Measurements from ENCODE around the gene SRA1. TPM values are rescaled to one million over a fixed set of nuclear protein-coding genes. Genes with fewer than 3 reads are reported as not detected.
"Not testable (repeated sequence)": the region's sequence is repeated elsewhere in the genome, so short reads cannot be mapped to it uniquely, and the experiment has no call there.

Gene SRA1
- total RNA-seq, 2 donors from 2014 or later: 61.4 to 64.7 TPM

DNA sequence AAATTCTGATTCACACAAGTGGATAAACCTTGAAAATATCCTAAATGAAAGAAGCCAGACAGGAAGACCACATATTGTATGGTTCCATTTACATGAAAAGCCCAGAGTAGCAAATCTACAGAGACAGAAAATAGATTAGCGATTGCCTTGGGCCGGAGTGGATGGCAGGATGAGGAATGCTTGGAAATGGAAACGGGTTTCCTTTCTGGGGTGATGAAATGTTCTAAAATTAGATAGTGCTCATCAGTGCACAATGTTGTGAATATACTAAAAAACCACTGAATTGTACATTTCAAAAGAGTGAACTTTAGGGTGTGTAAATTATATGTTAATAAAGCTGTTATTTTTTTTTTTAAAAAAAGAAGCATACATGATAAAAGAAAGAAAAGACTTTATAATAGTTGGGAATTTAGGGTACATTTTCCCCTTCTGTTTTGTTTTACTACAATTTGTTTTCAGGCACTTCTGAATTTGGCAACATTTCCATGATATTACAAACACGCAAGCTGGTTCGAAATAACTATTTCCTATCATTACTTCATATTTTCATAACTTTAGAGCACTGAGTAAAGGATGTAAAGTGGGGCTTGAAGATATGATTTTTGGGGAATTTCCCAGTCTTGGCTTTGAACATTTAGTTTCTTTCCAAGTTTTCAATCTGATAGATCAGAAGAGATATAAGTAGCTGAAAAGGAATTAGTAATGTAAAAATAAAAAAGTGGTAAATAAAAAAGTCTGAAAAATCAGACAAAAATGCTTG lies 31.2 kb upstream of the SRA1 start:
- Mint-ChIP-seq H3K9me3 (no peaks in the 10 kb centered on the region), H3K4me3 (no peak overlapping the region), H3K4me1 (ENCODE audit: low read depth in 2 of 2) (no peaks in the 10 kb centered on the region), H3K36me3 (no peaks in the 10 kb centered on the region), H3K27ac (no peak overlapping the region), H3K27me3 (peaks cover 0 to 10% of the 10 kb centered on the region in 2 donors)
- ATAC-seq (no peak), DNase-seq (ENCODE audit: low spot score) (no peak)

DNA sequence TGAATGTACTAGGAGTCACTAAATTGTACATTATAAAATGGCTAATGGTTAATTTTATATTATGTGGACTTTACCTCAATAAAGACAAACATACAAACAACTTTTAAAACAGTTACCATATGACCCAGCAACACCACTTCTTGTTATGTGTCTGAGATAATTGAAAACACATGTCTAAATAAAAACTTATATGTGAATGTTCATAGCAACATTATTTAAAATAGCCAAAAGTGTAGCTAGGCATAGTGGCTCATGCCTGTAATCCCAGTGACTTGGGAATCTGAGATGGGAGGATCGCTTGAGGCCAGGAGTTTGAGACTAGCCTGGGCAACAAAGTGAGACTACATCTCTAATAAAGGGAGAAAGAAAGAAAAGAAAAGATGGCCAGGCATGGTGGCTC lies 30.2 kb upstream of the SRA1 start:
- Mint-ChIP-seq H3K4me1 (ENCODE audit: low read depth in 2 of 2) (no peaks in the 10 kb centered on the region), H3K27me3 (peaks cover 0 to 15% of the 10 kb centered on the region in 2 donors), H3K4me3 (no peak overlapping the region), H3K36me3 (no peaks in the 10 kb centered on the region), H3K9me3 (no peaks in the 10 kb centered on the region), H3K27ac (no peak overlapping the region)
- ATAC-seq (no peak), DNase-seq (ENCODE audit: low spot score) (no peak)

- H3K27me3 Mint-ChIP-seq: peaks cover 7 to 11% of the 10 kb centered on the region in 2 donors
- not testable (repeated sequence) for H3K4me3 Mint-ChIP-seq; H3K9me3 Mint-ChIP-seq; H3K27ac Mint-ChIP-seq; H3K36me3 Mint-ChIP-seq; ATAC-seq; DNase-seq (ENCODE audit: low spot score); H3K4me1 Mint-ChIP-seq (ENCODE audit: low read depth in 2 of 2)
Measured at GRCh38 chr5:140579188-140579747, 22.0 kb upstream of the SRA1 start.

DNA sequence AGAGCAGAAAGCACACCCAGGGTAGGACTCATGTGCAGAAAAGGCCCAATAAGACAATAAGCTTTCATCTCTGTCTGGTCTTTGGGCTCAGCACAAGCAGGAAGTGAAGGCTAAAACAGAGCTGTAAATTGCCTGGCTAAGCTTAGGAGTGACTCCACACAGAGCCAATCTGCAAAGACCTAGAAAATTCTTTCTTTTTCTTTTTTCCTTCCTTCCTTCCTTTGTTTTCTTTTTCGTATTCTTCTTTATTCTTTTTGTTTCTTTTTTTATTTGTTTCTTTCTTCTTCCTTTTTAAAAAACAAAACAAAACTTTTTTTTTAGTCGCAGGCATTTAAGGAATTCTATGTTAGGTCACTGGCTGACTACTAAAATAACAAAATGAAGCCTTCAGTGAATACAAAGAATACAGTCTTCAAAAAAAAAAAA lies 19.5 kb upstream of the SRA1 start:
- H3K27ac Mint-ChIP-seq: no peak overlapping the region
- ATAC-seq (no peak), DNase-seq (ENCODE audit: low spot score) (no peak)
- no peak overlapping the region for H3K4me3 Mint-ChIP-seq
- no peaks in the 10 kb centered on the region for H3K36me3 Mint-ChIP-seq
- H3K4me1 Mint-ChIP-seq (ENCODE audit: low read depth in 2 of 2): no peaks in the 10 kb centered on the region
- H3K9me3 Mint-ChIP-seq: no peaks in the 10 kb centered on the region
- peaks cover 3 to 7% of the 10 kb centered on the region in 2 donors for H3K27me3 Mint-ChIP-seq

DNA sequence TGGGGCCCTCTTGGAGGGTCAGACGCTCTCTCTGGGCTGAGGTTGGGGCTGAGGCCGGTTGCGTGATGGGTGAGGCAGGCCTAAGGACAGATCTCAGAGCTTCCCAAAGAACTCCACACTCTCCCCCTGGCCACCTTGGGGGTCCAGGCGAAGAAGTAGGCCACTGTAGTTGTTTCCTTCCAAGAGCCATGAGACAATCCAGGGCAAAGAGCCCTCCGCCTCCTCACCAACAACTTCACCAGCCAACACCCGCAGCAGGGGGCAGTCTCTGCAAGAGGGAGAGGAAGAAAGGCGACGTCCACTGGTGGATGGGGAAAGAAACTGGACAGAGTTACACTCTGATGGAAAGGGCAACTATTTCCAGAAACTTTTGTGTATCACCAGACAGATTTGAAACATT lies 18.0 kb upstream of the SRA1 start:
- no peak overlapping the region for H3K27ac Mint-ChIP-seq
- ATAC-seq: no peak
- no peaks in the 10 kb centered on the region for H3K9me3 Mint-ChIP-seq
- H3K4me3 Mint-ChIP-seq: no peak overlapping the region
- no peaks in the 10 kb centered on the region for H3K27me3 Mint-ChIP-seq
- peaks cover 2 to 3% of the 10 kb centered on the region in 2 donors for H3K4me1 Mint-ChIP-seq (ENCODE audit: low read depth in 2 of 2)
- no peaks in the 10 kb centered on the region for H3K36me3 Mint-ChIP-seq
- no peak for DNase-seq (ENCODE audit: low spot score)

GRCh38 chr5:140574165-140574564 lies 16.9 kb upstream of the SRA1 start:
- no peaks in the 10 kb centered on the region for H3K27me3 Mint-ChIP-seq
- H3K4me1 Mint-ChIP-seq (ENCODE audit: low read depth in 2 of 2): peaks cover 7 to 12% of the 10 kb centered on the region in 2 donors
- H3K9me3 Mint-ChIP-seq: no peaks in the 10 kb centered on the region
- peak; percentile 5 for DNase-seq (ENCODE audit: low spot score)
- no peak overlapping the region for H3K4me3 Mint-ChIP-seq
- no peak for ATAC-seq
- H3K36me3 Mint-ChIP-seq: no peaks in the 10 kb centered on the region
- H3K27ac Mint-ChIP-seq: no peak overlapping the region

GRCh38 chr5:140573683-140574082 lies 16.4 kb upstream of the SRA1 start:
- Mint-ChIP-seq H3K4me3 (no peak overlapping the region), H3K9me3 (no peaks in the 10 kb centered on the region), H3K27ac (no peak overlapping the region), H3K27me3 (no peaks in the 10 kb centered on the region), H3K36me3 (no peaks in the 10 kb centered on the region), H3K4me1 (ENCODE audit: low read depth in 2 of 2) (peaks cover 12 to 16% of the 10 kb centered on the region in 2 donors)
- ATAC-seq: no peak
- peak; percentile 6 for DNase-seq (ENCODE audit: low spot score)

DNA sequence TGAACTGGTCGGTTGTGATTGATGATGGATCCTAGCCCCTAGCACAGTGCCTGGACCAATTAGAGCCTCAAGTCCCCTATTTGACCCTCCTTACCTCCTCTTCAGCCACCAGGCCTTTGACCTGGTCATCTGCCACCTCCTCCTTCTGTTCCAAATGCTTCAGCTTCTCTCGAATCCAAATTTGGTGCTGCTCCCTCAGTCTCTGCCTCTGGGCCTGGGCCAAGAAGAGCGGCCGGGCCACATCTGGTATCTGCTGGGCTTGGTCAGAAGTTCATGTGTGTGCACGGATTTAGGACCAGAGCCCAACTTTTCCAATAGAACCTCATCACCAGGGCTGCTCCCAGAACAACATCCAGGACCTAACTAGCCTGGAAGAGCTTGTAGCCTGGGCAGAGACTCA lies 13.8 kb upstream of the SRA1 start:
- H3K27ac Mint-ChIP-seq: no peak overlapping the region
- H3K4me1 Mint-ChIP-seq (ENCODE audit: low read depth in 2 of 2): peaks cover 34% of the 10 kb centered on the region in 2 donors
- H3K27me3 Mint-ChIP-seq: no peaks in the 10 kb centered on the region
- ATAC-seq (no peak), DNase-seq (ENCODE audit: low spot score) (peak; percentile 45)
- no peaks in the 10 kb centered on the region for H3K9me3 Mint-ChIP-seq
- no peaks in the 10 kb centered on the region for H3K36me3 Mint-ChIP-seq
- no peak overlapping the region for H3K4me3 Mint-ChIP-seq

DNA sequence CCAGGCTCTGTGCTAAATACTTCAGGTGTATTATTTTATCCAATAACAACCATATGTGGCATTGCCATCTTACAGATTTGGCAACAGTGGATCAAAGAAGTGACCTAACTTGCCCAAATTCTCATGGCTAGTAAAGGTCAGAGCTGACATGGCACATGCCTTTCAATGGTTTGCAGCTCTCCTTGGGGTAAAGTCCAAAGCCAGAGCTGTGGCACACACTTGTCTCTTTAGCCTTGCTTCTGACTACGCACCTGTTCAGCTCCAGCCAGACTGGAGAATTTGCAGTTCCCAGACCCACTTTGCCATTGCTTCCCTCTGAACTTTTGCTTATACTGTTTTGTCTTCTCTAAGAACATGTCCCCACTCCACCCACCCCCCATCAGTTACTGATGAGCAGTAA lies 13.2 kb upstream of the SRA1 start:
- no peak overlapping the region for H3K4me3 Mint-ChIP-seq
- H3K27ac Mint-ChIP-seq: peak overlapping the region; percentile 96 to 98
- DNase-seq (ENCODE audit: low spot score) (peak; percentile 5), ATAC-seq (no peak)
- no peaks in the 10 kb centered on the region for H3K36me3 Mint-ChIP-seq
- H3K4me1 Mint-ChIP-seq (ENCODE audit: low read depth in 2 of 2): peaks cover 39% of the 10 kb centered on the region in 2 donors
- no peaks in the 10 kb centered on the region for H3K9me3 Mint-ChIP-seq
- no peaks in the 10 kb centered on the region for H3K27me3 Mint-ChIP-seq

DNA sequence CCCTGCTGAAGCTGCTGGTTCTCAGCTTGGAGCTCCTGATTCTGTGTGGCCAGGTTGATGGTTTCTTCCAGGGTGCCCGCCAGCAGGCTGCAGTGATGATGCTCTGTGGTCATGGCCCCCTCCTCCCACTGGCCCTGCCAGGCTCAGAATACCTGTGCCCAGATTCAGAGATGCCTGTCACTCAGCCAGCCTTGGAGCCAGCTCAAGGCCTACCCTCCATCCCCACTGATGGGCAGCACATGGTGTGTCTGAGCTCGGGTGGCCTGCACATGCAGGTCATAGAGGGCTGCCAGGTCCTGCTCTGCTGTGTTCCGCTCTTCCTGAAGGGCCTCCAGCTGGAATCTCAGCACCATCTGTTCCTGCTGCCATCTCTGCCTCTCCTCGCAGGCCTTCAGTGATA lies 12.8 kb upstream of the SRA1 start:
- no peak for ATAC-seq
- H3K4me1 Mint-ChIP-seq (ENCODE audit: low read depth in 2 of 2): peaks cover 42 to 43% of the 10 kb centered on the region in 2 donors
- H3K27me3 Mint-ChIP-seq: no peaks in the 10 kb centered on the region
- H3K9me3 Mint-ChIP-seq: no peaks in the 10 kb centered on the region
- peak; percentile 16 for DNase-seq (ENCODE audit: low spot score)
- peak overlapping the region; percentile 96 to 98 for H3K27ac Mint-ChIP-seq
- H3K4me3 Mint-ChIP-seq: no peak overlapping the region
- peaks cover 3% of the 10 kb centered on the region for H3K36me3 Mint-ChIP-seq

DNA sequence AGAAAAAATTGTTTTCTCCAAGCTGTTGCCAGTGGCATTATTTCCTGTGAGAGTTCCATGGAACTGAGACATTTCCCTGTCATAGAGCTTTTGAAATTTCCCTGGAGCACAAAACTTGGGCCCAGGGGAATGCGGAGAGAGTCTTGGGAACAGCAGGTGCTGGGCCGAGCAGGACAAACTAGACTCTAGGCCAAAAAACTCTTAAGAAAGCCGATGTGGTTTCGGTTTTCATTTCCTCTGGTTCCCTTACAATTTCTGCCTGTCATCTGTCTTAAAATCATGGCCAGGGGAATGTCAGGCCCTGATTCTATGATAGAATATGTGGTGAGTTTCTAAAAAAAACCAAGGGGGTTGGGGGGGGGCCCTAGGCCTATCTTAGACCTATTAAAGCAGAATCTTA lies 11.9 kb upstream of the SRA1 start:
- DNase-seq (ENCODE audit: low spot score): peak; percentile 56
- peaks cover 5% of the 10 kb centered on the region for H3K36me3 Mint-ChIP-seq
- H3K4me1 Mint-ChIP-seq (ENCODE audit: low read depth in 2 of 2): peaks cover 45 to 48% of the 10 kb centered on the region in 2 donors
- no peaks in the 10 kb centered on the region for H3K9me3 Mint-ChIP-seq
- peak overlapping the region; percentile 72 for H3K4me3 Mint-ChIP-seq
- H3K27me3 Mint-ChIP-seq: no peaks in the 10 kb centered on the region
- H3K27ac Mint-ChIP-seq: peak overlapping the region; percentile 96 to 98
- ATAC-seq: no peak

GRCh38 chr5:140568443-140569063 lies 11.3 kb upstream of the SRA1 start:
- H3K27ac Mint-ChIP-seq: peak overlapping the region; percentile 96 to 98

DNA sequence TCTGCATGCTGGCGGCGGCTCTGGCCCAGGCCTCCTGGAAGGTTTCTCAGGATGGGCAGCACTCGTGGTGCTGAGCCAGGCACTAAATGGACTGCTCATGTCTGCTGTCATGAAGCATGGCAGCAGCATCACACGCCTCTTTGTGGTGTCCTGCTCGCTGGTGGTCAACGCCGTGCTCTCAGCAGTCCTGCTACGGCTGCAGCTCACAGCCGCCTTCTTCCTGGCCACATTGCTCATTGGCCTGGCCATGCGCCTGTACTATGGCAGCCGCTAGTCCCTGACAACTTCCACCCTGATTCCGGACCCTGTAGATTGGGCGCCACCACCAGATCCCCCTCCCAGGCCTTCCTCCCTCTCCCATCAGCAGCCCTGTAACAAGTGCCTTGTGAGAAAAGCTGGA lies 10.6 kb upstream of the SRA1 start:
- H3K36me3 Mint-ChIP-seq: peaks cover 5% of the 10 kb centered on the region
- H3K4me3 Mint-ChIP-seq: peak overlapping the region; percentile 6
- ATAC-seq: no peak
- DNase-seq (ENCODE audit: low spot score): no peak
- no peaks in the 10 kb centered on the region for H3K9me3 Mint-ChIP-seq
- H3K4me1 Mint-ChIP-seq (ENCODE audit: low read depth in 2 of 2): peaks cover 50% of the 10 kb centered on the region in 2 donors
- H3K27me3 Mint-ChIP-seq: no peaks in the 10 kb centered on the region
- H3K27ac Mint-ChIP-seq: peak overlapping the region in 1 of 2 donors; percentile 98

More at GRCh38 chr5:140568443-140569063, 11.3 kb upstream of the SRA1 start:
- H3K4me1 Mint-ChIP-seq (ENCODE audit: low read depth in 2 of 2): peaks cover 50% of the 10 kb centered on the region in 2 donors
- peak overlapping the region; percentile 72 for H3K4me3 Mint-ChIP-seq
- no peak for DNase-seq (ENCODE audit: low spot score)
- H3K9me3 Mint-ChIP-seq: no peaks in the 10 kb centered on the region
- no peaks in the 10 kb centered on the region for H3K27me3 Mint-ChIP-seq
- no peak for ATAC-seq
- peaks cover 5% of the 10 kb centered on the region for H3K36me3 Mint-ChIP-seq

DNA sequence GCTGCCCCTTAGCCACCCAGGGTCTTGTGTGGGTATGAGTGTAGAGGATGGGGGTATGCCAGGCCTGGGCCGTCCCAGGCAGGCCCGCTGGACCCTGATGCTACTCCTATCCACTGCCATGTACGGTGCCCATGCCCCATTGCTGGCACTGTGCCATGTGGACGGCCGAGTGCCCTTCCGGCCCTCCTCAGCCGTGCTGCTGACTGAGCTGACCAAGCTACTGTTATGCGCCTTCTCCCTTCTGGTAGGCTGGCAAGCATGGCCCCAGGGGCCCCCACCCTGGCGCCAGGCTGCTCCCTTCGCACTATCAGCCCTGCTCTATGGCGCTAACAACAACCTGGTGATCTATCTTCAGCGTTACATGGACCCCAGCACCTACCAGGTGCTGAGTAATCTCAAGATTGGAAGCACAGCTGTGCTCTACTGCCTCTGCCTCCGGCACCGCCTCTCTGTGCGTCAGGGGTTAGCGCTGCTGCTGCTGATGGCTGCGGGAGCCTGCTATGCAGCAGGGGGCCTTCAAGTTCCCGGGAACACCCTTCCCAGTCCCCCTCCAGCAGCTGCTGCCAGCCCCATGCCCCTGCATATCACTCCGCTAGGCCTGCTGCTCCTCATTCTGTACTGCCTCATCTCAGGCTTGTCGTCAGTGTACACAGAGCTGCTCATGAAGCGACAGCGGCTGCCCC lies 10.0 kb upstream of the SRA1 start:
- ATAC-seq (no peak), DNase-seq (ENCODE audit: low spot score) (no peak)
- Mint-ChIP-seq H3K4me1 (ENCODE audit: low read depth in 2 of 2) (peaks cover 50 to 53% of the 10 kb centered on the region in 2 donors), H3K27me3 (no peaks in the 10 kb centered on the region), H3K9me3 (no peaks in the 10 kb centered on the region), H3K36me3 (peaks cover 5% of the 10 kb centered on the region), H3K4me3 (peak overlapping the region; percentile 20), H3K27ac (peak overlapping the region in 1 of 2 donors; percentile 71)

Measured in natural killer cell treated with Interleukin-12 subunit alpha and Interleukin-12 subunit beta and Interleukin-15 and Interleukin-18, amount 100 ng/mL, for 72 hours (primary cell).